ENCODE data around the gene PPP6R2.
"Not testable (repeated sequence)": the region's sequence is repeated elsewhere in the genome, so short reads cannot be mapped to it uniquely, and the experiment has no call there.

The PPP6R2 gene

DNA sequence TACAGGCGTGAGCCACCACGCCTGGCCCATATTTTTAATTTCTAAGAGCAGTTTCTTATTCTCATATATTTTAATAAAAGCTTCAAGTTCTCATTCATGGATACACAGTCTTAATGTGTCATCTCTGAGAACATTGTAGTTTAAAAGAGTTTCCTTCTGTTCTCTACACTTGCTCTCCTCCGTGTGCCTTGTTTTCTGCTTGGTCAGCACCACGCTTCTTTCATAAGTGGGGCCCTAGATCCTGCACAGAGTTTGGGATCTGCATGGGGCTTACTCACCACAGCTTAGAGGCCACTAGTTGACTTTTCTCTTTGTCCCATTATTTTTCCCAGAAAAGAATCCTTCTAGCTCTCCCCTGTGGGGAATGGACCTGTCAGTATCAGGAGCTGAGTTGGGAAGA lies 58.8 kb downstream of the PPP6R2 start:
- no peak for ATAC-seq

DNA sequence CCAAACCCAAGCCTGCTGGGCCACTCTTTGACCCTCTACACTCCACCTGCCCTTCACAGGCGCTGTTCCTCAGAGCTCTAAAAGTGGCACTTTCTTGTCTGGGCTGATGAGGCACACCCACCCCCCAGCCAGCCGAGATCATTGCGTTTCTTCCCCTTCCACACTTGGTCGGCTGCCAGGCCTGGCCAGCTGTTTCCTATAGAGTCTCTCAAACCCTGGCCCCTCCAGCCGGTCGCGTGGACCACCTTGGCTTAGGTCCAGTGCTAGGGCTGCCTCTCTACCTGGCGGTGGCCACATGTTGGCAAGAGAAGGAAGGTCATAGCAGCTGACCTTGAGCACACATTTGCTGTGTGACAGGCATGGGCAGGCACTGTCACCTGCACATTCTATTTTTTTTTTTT lies 60.6 kb downstream of the PPP6R2 start:
- no peak for ATAC-seq

- ATAC-seq = no peak
These were observed 63.5 kb downstream of the PPP6R2 start for GRCh38 chr22:50406416-50407170.

DNA sequence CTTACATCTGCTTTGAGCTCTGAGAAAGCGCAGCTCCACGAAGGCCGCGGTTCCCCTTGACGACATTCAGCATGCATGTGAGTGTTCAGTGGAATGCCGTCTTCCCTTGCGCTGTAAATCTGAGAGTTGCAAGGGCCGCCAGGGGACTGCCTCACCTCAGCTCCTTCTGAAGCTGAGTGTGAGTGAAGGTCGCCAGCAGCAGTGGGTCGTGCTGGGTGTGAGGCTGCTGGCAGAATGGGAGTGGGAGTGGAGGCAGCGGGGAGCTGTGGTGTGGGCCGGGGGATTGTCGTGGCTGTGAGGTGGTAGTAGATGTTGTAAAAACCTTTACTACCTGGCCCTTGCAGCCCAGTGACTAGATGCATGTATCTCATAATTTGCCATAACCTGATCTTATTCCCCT lies 65.2 kb downstream of the PPP6R2 start:
- ATAC-seq = no peak

GRCh38 chr22:50408954-50409353 lies 65.8 kb downstream of the PPP6R2 start:
- ATAC-seq = not testable (repeated sequence)

- no peak for ATAC-seq
These were observed 71.5 kb downstream of the PPP6R2 start for GRCh38 chr22:50414476-50415248.

GRCh38 chr22:50415426-50415825 lies 72.3 kb downstream of the PPP6R2 start:
- ATAC-seq = no peak

DNA sequence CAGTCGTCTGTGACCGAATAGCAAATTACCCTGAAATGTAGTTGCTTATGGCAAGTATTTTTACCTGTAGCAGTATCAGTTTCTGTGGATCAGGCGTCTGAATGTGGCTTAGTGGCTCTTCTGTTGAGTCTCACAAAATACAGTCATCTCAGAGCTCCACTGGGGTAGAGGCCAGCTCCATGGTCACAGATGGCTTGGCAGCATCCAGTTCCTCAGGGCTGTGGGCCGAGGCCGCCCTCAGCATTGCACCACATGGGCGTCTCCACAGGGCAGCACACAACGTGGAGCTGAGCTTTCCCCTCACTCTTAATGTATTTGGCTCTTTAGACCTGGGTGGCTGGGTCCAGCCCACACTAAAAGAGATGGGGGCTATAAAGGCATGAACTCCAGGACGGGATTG lies 73.9 kb downstream of the PPP6R2 start:
- ATAC-seq = no peak

- no peak for ATAC-seq
These were observed 74.5 kb downstream of the PPP6R2 start for GRCh38 chr22:50417411-50418210.

DNA sequence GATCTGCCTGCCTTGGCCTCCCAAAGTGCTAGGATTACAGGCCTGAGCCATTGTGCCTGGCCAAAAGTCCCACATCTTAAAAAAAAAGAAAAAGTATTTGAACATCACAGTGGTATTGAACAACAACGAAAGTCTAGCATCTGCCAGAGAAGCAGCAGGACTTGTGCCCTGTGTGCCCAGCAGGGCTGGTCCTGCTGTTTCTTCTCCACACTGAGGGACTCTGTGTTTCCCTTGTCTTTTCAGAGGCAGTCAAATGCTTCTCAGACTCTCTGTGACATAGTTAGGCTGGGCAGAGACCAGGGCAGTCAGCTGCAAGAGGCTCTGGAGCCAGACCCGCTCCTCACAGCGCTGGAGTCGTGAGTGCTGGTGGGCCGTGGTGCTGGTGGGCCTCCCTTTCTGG lies 75.5 kb downstream of the PPP6R2 start:
- ATAC-seq = no peak

- no peak for ATAC-seq
These were observed 76.0 kb downstream of the PPP6R2 start for GRCh38 chr22:50419116-50419515.

DNA sequence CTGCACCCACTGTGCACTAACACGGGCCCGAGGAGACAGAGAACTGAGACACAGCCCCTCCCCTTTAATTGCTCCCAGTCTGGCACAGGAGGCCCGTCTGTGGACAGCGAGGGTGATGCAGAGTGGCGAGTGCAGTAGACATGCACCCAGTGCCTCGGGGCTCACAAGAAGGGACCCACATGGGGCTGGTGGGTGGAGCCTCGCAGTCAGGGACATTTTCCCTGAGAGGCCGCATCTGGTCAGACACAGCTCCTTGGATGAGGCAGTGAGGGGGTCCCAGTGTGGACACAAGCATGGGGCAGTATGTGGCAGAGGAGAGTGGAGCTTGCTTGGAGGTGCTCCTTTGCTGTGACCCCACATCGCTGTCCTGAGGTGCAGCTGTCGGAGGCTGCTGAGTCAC lies 76.9 kb downstream of the PPP6R2 start:
- no peak for ATAC-seq

DNA sequence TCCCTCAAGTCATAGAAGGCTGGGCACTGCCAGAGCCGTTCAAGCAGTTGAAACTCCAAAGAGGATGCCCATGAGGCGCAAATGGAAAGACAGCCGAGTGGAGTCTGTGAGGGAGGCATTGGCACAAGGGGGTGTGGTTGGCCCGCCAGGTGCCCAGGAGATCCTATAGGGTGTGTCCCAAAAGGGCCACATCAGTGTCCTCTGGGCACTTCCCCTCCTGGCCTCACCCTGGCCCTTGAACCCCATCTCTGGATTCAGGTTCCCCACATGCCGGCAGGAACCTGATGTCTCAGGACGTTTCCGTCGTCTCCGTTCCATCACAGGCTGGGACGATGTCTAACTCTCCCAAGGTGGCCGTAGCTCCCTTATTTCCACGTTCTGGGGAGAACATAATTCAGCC lies 77.5 kb downstream of the PPP6R2 start:
- ATAC-seq = no peak

GRCh38 chr22:50422046-50422445 lies 78.9 kb downstream of the PPP6R2 start:
- no peak for ATAC-seq

GRCh38 chr22:50422961-50423815 lies 80.1 kb downstream of the PPP6R2 start:
- no peak for ATAC-seq

GRCh38 chr22:50423956-50424355 lies 80.8 kb downstream of the PPP6R2 start:
- ATAC-seq = no peak

DNA sequence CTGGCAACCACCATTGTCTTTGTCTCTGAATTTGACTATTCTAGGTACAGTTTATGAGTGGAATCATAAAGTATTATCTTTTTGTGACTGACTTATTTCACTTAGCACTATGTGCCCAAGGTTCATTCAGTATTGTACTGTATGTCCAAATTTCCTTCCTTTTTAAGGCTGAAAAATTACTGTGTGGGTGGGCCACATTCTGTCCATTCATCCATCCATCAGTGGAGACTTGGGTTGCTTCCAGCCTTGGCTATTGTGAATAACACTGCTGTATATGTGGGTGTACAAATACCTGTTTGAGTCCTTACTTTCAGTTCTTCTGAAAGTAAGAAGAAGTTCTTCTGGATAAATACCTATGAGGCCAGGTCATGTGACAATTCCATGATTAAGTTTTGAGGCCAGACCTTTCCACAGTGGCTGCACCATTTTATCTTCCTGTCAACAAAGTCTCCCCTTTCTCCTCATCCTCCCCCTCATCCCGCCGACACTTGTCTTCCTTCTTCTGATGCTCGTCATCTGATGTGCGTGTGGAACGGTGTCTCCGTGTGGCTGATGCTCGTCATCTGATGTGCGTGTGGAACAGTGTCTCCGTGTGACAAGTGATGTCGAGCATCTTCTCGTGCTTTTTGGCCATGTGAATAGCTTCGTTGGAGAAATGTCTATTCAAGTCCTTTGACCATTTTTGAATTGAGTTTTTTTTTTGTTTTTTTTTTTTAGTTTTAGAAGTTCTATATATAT lies 82.2 kb downstream of the PPP6R2 start:
- ATAC-seq = no peak

DNA sequence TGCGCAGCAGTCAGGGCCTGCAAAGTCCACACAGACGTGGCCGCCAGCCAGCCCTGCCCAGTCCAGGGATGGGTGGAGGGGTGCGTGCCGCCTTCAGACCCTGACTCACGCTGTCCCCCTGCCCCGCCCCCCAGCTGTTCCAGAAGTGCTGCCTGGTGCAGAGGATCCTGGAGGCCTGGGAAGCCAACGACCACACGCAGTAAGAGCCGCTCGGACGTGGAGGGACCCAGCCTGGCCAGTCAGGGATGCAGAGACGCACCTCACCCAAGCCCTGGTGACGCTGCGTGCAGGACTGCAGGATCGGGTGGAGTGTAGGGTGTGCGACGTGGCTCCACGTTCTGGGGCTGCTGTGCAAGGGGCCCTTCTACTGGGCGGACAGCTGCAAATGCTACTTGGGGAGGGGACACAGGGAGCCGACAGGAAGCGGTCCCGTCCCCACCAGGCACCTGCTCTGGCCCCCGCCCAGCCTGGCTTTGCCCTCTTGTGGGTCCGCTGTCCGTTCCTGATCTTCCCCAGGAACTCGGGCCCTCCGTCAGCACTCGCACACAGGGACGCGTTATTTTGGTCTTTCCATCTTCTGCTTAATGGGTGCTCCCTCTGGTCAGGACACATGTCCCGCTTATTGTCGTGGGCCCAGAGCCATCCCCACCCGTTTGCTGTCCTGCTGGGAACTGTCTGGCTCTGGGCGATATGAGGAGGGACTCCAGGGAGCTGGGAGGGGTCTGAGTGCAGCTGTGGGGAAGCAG lies 89.2 kb downstream of the PPP6R2 start:
- no peak for ATAC-seq

DNA sequence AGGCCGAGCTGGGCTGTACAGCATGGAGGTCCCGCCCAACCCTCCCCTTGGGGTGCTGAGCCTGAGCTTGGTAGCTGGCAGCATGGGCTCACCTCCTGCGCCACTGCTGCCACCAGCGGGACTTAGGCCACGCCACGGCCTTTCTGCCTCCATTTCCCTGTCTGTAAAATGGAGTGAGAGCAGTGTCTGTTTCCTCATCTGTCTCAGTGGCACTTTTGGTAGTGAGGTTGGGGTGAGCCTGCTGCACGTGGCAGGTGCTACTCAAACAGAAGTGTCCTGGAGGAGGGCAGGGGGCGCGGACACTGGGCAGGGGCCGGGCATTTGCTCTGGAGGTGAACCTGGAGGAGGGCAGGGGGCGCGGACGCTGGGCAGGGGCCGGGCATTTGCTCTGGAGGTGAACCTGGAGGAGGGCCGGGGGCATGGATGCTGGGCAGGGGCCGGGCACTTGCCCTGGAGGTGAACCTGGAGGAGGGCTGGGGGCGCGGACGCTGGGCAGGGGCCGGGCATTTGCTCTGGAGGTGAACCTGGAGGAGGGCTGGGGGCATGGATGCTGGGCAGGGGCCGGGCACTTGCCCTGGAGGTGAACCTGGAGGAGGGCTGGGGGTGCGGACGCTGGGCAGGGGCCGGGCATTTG lies 89.9 kb downstream of the PPP6R2 start:
- ATAC-seq = not testable (repeated sequence)

DNA sequence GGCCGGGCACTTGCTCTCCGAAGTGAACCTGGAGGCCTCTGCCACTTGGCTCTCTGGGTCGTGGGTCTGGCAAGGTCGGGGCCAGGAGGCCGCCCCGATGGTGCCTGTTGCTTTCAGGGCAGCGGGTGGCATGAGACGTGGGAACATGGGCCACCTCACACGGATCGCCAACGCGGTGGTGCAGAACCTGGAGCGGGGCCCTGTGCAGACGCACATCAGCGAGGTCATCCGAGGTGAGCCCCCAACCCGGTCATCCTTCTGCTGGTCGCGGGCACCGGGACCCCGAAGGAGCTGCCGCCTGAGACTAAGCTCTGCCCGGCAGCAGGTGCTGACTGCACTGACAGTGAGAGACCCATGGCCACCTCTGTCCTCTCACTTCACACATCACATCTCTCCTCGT lies 91.7 kb downstream of the PPP6R2 start:
- ATAC-seq = no peak

All from activated CD4-positive, CD25-positive, alpha-beta regulatory T cell treated with anti-CD3 and anti-CD28 coated beads, Interleukin-2, amount 50 U/mL, for 24 hours (primary cell).